Measurements from ENCODE around the gene CMSS1. TPM values are rescaled to one million over a fixed set of nuclear protein-coding genes. Genes with fewer than 3 reads are reported as not detected.

CMSS1 gene
- total RNA-seq, 1 donor from 2014 or later = 56.3 TPM

DNA sequence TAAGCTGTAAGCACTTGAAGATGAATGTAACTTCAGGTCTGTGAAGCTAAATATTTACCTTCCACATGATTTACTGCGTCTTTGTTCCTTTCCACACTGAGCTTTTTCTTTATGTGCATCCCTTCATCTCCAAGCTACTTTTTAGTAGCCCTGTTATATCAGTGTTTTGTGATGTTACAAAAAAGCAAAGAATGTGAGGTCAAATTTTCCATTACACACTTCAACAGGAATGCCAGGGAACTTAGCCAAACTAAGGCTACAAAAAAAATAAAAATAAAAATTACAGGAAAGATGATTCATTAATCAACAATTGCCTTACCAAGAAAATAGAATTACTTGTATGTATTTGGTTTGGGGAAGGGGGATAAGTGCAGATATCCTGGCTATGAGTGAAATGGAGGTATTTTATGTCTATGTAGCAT lies 223.7 kb downstream of the CMSS1 start:
- Mint-ChIP-seq H3K36me3 (no peaks in the 10 kb centered on the region), H3K4me3 (no peak overlapping the region), H3K27me3 (ENCODE audit: insufficient read depth, low read depth) (no peaks in the 10 kb centered on the region), H3K27ac (no peak overlapping the region), H3K4me1 (peaks cover 8% of the 10 kb centered on the region), H3K9me3 (no peaks in the 10 kb centered on the region)
- H2AFZ ChIP-seq (replicated peaks) = no peak overlapping the region
- no peaks in the 10 kb centered on the region for H3K27me3 ChIP-seq
- H3K79me2 ChIP-seq (ENCODE audit: low read depth) = no peaks in the 10 kb centered on the region
- H3F3A ChIP-seq (ENCODE audit: low read depth) = no peaks in the 10 kb centered on the region
- no peak for DNase-seq (ENCODE audit: low spot score)
- no peaks in the 10 kb centered on the region for H3K36me3 ChIP-seq
- H3K4me3 ChIP-seq = no peak overlapping the region
- no peaks in the 10 kb centered on the region for H4K20me1 ChIP-seq (ENCODE audit: low read depth)
- H3K9me3 ChIP-seq (ENCODE audit: low read depth) = no peaks in the 10 kb centered on the region
- H3K4me2 ChIP-seq = no peak overlapping the region
- H3K27ac ChIP-seq = no peak overlapping the region
- H3K4me1 ChIP-seq = no peaks in the 10 kb centered on the region
- no peak overlapping the region for H3K9ac ChIP-seq
- TF ChIP-seq CTCF (IDR thresholded peaks at IDR 0.05) = no peak
- TF ChIP-seq EZH2 (IDR thresholded peaks at IDR 0.05) = no peak
- TF ChIP-seq EZH2phosphoT487 (IDR thresholded peaks at IDR 0.05) = no peak

- Histone ChIP-seq H3K4me3 (no peak overlapping the region), H4K20me1 (ENCODE audit: low read depth) (no peaks in the 10 kb centered on the region), H2AFZ (replicated peaks) (no peak overlapping the region), H3K4me1 (no peaks in the 10 kb centered on the region), H3K4me2 (no peak overlapping the region), H3K9me3 (ENCODE audit: low read depth) (no peaks in the 10 kb centered on the region), H3K79me2 (ENCODE audit: low read depth) (no peaks in the 10 kb centered on the region), H3K36me3 (no peaks in the 10 kb centered on the region), H3F3A (ENCODE audit: low read depth) (no peaks in the 10 kb centered on the region), H3K9ac (no peak overlapping the region), H3K27ac (no peak overlapping the region), H3K27me3 (no peaks in the 10 kb centered on the region)
- DNase-seq (ENCODE audit: low spot score) = no peak
- Mint-ChIP-seq H3K27ac (no peak overlapping the region), H3K4me1 (peaks cover 12% of the 10 kb centered on the region), H3K27me3 (ENCODE audit: insufficient read depth, low read depth) (no peaks in the 10 kb centered on the region), H3K36me3 (no peaks in the 10 kb centered on the region), H3K4me3 (no peak overlapping the region), H3K9me3 (no peaks in the 10 kb centered on the region)
- TF ChIP-seq EZH2 (IDR thresholded peaks at IDR 0.05) = no peak
These were observed 224.7 kb downstream of the CMSS1 start for GRCh38 chr3:100042166-100042981.

GRCh38 chr3:100043271-100043670 lies 225.6 kb downstream of the CMSS1 start:
- no peaks in the 10 kb centered on the region for H3K36me3 Mint-ChIP-seq
- Histone ChIP-seq H3K4me3 (no peak overlapping the region), H2AFZ (replicated peaks) (no peak overlapping the region), H3K4me2 (no peak overlapping the region), H3K4me1 (no peaks in the 10 kb centered on the region), H3K36me3 (no peaks in the 10 kb centered on the region), H3K79me2 (ENCODE audit: low read depth) (no peaks in the 10 kb centered on the region), H4K20me1 (ENCODE audit: low read depth) (no peaks in the 10 kb centered on the region), H3K27me3 (no peaks in the 10 kb centered on the region), H3K9ac (no peak overlapping the region), H3F3A (ENCODE audit: low read depth) (no peaks in the 10 kb centered on the region), H3K9me3 (ENCODE audit: low read depth) (no peaks in the 10 kb centered on the region), H3K27ac (no peak overlapping the region)
- TF ChIP-seq EZH2phosphoT487 (IDR thresholded peaks at IDR 0.05) (no peak), EZH2 (IDR thresholded peaks at IDR 0.05) (no peak), CTCF (IDR thresholded peaks at IDR 0.05) (no peak)
- no peaks in the 10 kb centered on the region for H3K27me3 Mint-ChIP-seq (ENCODE audit: insufficient read depth, low read depth)
- no peak for DNase-seq (ENCODE audit: low spot score)
- peak overlapping the region; percentile 10 for H3K27ac Mint-ChIP-seq
- no peaks in the 10 kb centered on the region for H3K9me3 Mint-ChIP-seq
- H3K4me1 Mint-ChIP-seq = peaks cover 18% of the 10 kb centered on the region
- no peak overlapping the region for H3K4me3 Mint-ChIP-seq

DNA sequence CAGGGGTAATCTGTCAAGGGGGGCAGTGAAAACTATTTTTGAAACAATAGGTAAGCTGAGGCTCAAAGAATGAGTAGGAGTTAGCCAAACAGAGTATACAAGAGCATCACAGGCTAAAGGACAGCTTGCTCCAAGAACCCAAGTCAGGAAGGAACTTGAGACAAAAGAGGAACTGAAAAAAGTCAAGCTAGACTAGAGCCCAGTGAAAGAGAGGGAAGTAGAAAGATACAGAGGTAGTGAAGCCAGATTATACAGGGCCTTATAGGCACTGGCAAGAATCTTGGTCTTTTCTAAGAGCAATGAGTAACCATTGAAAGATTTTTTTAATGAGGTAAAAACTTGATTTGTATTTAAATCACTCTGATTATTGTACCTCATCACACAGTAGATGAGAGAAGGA lies 226.7 kb downstream of the CMSS1 start:
- H3K27me3 Mint-ChIP-seq (ENCODE audit: insufficient read depth, low read depth) = no peaks in the 10 kb centered on the region
- DNase-seq (ENCODE audit: low spot score) = no peak
- H3K36me3 ChIP-seq = no peaks in the 10 kb centered on the region
- no peak overlapping the region for H3K27ac ChIP-seq
- TF ChIP-seq EZH2 (IDR thresholded peaks at IDR 0.05) (no peak), CTCF (IDR thresholded peaks at IDR 0.05) (no peak), EZH2phosphoT487 (IDR thresholded peaks at IDR 0.05) (no peak)
- H4K20me1 ChIP-seq (ENCODE audit: low read depth) = no peaks in the 10 kb centered on the region
- peaks cover 18% of the 10 kb centered on the region for H3K4me1 Mint-ChIP-seq
- no peaks in the 10 kb centered on the region for H3F3A ChIP-seq (ENCODE audit: low read depth)
- H3K79me2 ChIP-seq (ENCODE audit: low read depth) = no peaks in the 10 kb centered on the region
- no peak overlapping the region for H3K4me3 ChIP-seq
- no peak overlapping the region for H3K4me2 ChIP-seq
- H3K4me3 Mint-ChIP-seq = no peak overlapping the region
- no peaks in the 10 kb centered on the region for H3K9me3 ChIP-seq (ENCODE audit: low read depth)
- H2AFZ ChIP-seq (replicated peaks) = no peak overlapping the region
- no peaks in the 10 kb centered on the region for H3K4me1 ChIP-seq
- no peaks in the 10 kb centered on the region for H3K9me3 Mint-ChIP-seq
- no peaks in the 10 kb centered on the region for H3K36me3 Mint-ChIP-seq
- H3K27me3 ChIP-seq = no peaks in the 10 kb centered on the region
- H3K27ac Mint-ChIP-seq = no peak overlapping the region
- H3K9ac ChIP-seq = no peak overlapping the region

Measured in neural progenitor cell (in vitro differentiated cells).